HG02938 (cell line): ENCODE results near the gene HOXA6.

Source experiments
- ATAC-seq: cut with Tn5 transposase; IDR thresholded peaks from one replicate; pipeline ENCODE4 v1.9.1; 2021; ENCODE audit warnings: mild to moderate bottlenecking, moderate library complexity; ENCODE audit not compliant: unreplicated experiment

The HOXA6 gene

DNA sequence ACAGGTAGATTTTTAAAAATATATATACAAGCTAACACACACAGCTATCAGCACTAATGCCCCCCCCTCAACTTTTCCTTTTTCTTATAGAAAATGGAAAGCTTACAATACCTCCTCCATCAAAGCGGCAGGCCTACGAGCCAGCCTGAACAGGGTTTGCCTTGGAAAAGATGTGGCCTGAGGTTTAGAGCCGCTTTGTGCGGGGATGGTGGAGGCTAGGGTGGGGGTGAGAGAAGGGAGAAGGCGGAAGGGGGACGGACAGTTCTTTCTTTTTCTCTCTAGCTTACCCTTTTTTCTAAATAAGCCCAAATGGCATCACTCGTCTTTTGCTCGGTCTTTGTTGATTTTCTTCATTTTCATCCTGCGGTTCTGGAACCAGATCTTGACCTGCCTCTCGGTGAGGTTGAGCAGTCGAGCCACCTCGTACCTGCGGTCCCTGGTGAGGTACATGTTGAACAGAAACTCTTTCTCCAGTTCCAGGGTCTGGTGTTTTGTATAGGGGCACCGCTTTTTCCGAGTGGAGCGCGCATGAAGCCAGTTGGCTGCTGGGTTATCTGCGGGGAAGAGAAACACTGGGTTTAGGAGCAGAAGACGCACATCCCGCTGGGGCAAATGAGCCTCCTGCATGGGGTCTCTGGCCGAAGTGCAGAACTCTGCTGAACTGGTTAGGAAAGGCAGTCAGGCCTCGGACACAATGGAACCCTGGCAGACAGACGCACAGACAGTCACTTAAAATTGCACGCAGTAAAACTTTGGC lies 15.9 kb upstream of the HOXA6 start:
- no peak for ATAC-seq

DNA sequence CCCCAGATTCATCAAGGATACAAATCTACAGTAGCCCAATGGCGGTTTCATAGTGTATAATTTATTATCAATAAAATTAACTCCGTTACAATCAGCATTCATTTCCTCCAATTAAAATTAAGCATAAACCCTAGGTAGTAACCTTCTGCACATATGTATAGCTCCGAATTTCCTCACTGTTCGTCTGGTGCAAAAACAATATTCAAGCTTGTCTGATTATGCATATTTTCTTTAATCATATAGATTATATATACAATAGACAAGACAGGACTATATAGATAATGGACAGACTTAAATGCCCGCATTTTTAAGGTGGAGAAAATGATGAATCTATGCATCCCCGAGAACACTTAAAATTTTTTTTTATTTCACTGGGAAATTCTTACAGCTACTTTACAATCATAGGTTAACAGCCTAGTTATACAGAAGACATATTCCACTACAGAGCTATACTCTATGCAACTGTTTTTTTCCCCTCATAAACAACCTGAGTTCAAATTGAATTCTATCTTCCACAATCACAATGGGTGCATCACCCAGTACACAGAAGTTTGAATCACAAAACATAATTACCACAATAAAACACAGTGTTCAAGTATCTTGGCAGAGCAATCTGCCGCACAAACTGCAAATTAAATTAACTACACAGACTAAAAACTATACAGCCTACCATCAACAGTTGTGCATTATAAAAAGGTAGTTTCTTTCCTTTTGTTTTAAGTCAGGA lies 15.2 kb upstream of the HOXA6 start:
- no peak for ATAC-seq

DNA sequence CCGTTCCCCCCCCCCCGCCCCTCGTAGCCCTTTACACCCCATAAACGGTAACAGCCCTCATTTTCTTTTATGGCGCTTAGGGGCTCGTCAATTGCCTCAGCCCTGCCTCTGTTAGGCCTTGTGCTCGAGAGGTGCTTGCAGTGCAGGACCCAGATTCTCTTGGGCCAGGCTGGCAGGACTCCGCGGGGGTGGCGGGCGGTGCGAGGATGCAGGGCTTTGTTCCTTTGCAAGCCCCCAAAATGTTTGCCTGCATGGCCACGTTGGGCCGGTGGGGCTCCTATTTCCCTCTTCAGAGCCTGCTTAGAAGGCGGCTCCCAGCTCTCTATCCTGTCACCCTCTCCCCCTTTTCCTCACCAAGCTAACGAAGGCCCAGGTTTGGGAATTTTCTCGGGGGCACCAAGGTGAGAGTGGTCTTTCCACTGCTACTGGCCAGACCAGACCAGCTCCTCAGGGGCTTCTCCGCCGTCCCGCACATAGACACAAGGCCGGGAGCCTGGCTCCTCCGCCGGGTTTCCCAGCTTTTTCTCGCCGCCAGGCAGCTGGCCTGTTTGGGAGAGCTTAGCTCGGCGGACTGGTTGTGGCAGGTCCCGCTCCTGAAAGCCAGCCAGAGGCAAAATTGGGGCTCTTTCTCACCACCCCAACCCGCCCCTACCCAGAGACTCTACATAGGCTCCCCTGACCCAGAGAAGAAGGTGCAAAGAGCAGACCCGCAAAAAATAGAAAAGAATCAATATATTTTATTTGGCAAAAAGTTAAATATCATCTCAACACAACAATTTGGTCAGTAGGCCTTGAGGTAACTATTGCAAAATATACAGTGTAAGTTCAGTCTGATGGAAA lies 14.4 kb upstream of the HOXA6 start:
- no peak for ATAC-seq

DNA sequence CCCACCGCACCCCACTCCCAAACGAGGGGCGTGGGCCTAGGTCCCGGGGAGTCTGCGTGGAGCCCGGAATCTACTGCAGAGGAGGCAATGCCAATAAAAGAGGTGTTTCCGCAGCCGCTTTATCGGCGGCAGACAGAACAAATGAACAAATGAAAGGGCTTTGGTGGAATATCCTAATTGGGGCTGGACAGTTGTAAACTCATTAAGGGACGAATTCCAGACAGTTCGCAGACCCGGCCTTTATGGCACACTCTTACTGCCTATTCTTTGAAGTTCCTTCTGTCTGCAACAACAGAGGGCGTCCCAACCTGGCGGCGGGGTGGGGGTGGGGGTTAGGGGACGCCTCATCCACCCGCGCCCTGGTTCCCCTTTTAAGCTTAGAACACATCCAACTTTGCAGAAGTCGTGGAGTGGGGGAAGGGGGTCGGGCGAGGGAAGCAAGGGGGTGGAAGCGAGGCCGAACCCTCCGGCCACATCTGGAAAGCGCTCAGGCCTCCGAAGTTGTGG lies 13.7 kb upstream of the HOXA6 start:
- peak; percentile 10 for ATAC-seq

DNA sequence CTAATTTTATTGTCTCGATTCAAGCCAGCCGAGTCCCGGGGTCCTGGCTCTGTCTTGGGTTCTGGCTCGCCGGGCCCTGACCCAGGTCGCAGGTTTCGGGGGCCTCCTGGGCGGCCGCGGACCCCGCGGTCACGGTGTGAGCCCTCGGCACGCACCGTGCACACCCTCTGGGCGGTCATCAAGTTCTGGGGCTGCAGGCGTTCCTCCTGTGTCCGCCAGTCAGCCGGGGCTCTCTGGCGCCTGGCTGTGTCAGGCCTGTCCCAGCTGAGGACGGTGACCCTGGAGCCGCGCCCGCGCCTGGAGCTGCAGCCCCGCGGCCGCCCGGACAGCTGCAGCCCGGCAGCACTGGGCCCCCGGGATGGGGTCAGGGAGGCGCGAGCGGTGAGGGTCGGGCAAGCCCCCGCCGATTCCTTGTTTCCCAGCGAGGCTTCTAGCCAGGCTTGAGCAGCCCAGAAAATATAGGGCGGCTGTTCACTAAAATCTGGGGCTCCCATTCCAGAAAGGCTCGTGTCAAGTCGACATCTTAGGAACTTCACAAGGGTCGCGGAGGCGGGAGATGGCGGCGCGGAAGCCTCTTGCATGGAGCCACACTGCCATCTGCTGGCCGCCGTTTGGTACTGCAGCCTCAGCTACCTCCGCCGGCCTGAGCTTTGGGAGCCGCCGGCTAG lies 13.1 kb upstream of the HOXA6 start:
- ATAC-seq, result peak; percentile 57

DNA sequence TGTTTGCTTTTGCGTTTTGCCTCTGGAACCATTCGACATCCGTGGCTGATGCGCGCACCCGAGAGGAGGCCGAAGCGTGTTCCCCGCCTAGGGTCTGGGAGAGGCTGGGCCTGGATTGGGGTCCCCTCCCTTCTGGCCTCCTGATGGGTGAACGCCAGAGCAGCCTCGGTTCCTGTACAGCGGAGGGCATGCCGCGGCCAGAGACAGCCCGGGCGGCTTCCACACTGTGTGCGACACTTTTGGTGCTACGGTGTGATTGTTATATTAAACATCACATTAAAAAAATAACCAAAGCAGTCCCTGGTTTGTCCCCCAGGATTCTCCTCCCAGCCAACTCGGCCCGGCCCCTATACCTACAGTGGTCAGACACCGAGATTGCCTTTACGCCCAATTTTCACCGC lies 12.6 kb upstream of the HOXA6 start:
- ATAC-seq, result peak; percentile 20

DNA sequence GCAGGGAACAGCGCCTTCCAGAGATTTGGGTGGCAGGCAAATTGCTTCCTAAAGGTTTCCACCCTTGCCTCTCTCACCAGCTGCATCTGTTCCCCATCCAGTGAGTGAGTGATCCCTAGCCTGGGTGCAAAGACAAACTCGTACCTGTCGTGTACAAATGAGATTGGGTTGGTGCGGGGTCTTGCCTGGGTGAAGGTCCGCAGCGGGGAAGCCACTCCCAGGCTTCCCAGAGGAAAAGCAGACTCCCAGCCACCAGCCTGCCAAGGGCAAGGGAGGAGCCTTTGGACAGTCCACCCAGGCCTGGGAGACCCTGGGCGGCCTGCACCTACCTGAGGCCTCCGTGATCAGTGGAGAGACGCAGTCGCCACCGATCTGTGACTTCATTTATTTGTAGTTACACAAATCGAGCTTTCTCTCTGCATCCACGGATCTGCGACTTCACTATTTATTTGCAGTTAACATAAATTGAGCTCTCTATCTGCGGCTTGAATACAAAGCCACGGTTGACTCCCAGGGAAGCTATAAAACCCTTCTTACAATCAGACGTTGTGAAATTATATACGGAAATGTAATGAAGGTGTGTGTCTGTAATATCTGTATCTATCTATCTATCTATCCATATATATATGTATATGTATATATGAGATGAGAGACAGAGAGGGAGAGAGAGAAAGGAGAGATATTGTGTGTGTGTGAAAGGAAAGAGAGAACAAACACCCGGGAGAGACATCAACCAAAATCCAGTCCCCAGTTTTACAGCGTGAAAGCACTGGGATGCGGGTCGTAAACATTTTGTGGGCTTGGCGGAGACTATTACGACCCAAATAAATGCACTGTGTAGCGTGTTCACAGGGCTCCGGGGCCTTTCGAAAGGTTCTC lies 11.9 kb upstream of the HOXA6 start:
- ATAC-seq, result no peak

DNA sequence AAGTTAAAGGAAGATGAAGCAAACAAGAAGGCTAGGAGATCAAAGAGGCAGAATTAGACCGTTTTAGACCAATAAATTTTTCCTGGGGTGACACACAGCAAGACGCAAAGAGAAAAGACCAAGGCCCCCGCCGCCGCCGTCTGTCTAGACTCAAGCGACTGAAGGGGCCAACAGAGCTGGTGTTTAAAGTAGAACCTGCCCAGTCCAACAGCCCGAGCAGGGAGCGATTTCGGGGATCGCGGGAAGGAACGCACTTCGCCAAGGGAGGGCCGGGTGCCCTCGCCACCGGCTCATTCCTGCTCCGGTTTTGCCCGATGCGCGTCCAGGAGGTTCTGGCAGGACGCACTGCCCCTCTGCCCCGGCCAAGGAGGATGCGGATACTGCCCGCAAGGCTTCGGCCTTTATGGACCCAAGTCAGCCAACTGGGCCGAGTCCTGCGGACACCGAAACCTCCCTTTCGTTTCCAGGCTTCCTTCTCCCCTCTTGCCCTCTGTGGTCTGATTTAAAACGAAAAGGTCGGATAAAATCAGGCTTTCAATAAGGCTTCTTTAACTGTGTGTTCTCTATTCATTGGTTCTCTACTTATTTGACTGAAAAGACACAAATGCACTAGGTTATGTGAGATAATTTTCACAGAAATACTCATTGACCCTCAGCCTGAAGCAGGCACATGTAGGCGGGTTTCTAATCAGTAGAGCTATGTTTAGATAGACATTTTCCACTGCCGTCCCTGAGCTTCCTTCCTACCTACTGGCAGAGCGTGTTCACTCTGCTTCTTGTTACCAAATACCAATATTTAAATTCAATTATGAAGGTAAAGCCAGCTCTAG lies 11.1 kb upstream of the HOXA6 start:
- ATAC-seq, result no peak

DNA sequence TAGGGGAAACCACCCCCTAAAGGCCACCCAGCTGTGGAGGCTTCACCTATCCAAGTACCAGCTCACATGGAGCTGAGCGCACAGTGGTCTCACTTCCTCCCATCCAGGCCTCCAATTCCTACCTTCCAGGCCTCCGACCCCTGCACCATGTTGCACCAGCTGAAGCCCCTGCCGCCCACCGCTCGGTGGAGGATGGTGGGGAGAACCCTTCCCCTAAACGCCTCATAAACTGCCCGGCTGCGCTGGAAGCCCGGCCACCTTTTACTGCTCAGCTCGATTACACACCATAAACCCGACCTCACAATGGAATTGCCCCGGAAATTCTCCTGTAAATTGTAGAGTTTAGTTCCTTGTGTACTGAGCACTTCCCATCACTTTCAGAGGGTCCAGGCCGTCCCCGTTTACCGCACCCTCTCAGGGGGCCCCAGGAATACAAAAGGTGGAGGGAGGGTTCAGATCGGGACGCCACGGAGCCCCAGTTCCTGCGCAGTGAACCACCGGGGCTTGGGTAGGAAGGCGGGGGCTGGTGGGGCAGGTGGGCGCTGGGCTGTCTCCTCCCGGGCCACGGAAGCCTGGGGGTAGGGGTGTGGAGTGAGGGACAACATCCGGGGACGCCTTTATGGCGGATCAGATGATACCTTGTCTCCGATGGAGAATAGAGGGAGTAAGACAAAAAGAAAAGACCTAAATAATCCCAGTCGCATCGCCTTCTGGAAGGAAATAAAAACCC lies 10.3 kb upstream of the HOXA6 start:
- ATAC-seq, result no peak

DNA sequence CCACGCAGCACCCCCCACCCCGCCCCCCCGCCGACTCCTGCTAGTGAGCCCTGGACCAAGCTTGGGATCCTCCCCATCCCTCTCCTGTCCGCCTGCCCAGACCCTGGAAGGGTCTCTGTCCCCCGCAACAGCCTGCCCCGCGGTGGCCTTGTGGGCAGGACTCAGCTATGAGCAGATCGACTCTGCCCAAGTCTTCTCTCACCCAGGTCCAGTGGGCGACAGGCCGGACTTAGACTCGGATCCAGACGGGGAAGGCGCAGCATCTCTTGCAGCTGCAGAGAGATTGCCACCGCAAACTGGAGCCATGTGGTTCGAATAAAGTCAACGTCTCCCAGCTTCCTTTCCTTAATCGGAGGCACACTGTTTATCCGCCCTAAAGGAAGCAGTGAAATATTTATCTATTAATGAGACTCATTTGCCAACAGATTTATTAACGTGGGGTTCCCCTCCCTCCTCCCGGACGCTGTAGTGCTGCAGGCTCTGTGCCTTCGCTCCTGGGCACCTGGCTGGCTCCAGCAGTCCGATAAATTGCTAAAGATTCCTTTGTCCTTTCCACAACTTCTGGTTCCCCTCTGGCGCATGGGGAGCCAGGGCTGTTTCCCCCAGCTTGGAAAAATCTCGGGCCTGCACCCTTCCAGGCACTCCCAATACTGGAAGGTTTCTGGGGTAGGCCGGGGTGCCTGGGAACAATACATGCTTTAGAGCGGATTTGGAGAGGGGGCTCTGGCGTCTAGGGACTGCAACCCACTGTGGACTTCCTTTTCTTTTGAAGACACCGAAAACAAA lies 9.5 kb upstream of the HOXA6 start:
- no peak for ATAC-seq

DNA sequence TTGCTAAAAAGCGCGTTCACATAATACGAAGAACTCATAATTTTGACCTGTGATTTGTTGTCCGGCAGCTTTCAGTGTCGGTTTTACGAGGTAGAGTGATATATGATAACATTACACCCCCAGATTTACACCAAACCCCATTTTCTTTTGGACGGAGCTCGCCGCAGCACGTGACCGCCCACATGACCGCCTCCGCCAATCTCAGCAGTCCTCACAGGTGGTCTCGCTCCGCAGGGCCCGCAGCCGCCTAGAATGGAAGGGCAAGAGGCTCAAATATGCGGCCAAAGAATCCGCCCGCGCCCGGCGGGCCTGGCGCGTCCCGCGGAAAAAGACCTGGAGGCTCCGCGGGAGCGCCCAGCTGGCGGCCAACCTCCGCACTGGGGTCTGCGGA lies 8.9 kb upstream of the HOXA6 start, which contains the start of gene HOXA7:
HOXA7 (minus strand) TSS at position 168 of the 391 bp plus-strand sequence; CDS start at position 38, 130 bp downstream.
- ATAC-seq, result no peak

DNA sequence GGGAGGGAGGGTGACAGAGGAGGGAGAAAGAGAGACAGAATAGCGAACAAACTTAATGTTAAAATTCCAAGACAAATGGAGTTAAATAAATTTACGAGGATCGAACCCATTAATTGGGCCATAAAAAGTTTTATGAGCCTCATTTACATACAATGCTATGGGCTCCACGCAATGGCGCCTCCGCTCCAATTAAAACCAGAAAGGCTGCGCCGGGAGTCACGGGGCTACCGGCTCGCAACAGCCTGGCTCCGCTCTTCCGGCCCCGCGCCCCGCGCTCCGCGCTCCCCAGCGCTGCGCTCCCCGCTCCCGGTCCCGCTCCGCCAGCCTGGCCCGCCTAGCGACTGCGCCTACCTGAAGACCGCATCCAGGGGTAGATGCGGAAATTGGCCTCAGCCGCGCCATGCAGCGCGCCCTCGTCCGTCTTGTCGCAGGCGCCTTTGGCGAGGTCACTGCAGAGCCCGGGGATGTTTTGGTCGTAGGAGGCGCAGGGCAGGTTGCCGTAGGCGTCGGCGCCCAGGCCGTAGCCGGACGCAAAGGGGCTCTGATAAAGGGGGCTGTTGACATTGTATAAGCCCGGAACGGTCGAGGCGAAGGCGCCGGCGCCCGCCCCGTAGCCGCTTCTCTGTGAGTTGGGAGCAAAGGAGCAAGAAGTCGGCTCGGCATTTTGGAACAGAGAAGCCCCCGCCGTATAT lies 8.4 kb upstream of the HOXA6 start:
- no peak for ATAC-seq

DNA sequence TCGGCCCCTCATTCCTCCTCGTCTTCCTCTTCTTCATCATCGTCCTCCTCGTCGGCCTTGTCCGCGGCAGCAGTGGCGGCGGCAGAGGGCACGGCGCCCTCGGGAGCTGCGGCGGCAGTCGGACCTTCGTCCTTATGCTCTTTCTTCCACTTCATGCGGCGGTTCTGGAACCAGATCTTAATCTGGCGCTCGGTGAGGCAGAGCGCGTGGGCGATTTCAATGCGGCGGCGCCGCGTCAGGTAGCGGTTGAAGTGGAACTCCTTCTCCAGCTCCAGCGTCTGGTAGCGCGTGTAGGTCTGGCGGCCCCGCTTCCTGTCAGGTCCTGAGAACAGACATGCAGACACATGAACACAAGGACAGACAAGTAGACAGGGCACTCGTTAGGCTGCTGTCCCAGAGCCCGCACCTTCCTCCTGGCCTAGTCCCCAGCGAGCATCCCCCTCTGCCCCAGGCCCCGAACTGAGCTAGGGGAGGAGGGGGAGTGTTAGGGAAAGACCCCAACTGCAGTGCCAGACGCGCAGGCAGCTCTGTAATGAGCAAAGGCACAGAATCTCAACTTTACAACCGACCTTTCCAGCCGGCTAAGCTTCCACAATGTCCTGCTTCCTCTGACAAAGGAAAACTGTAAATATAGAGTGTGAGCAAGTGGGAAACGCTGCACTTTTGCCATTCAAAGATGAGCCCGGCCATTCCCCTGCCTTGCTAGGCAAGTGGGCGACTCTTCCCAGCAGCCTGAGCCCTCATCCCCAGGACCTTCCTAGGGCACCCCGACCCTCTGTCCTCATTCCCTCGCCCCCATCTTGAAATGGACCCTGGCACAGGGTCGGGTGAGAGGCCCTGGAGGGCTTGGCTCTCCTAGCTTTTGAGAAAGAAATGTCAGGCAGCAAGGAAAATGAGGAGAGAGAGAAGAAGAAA lies 7.6 kb upstream of the HOXA6 start:
- no peak for ATAC-seq

DNA sequence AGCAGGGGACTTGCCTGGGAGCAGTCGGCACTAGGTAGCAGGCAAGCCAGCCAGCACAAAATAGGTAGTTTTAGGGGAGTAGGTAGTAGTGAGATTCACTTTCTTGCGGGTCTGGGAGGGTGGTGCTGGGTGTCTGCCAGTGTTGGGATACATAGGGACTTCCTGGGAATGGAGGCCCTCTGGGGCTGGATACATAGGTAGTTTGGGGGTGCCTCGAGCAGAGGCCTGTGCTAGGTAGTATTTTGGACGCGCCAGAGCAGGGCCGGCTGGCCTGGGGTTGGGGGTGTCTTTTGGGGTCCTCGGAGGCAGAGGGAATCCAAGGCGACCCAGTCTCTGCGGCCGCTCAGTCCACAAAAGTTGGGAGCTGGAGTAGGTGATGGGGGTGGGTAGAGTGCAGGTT lies 6.8 kb upstream of the HOXA6 start:
- ATAC-seq, result no peak

DNA sequence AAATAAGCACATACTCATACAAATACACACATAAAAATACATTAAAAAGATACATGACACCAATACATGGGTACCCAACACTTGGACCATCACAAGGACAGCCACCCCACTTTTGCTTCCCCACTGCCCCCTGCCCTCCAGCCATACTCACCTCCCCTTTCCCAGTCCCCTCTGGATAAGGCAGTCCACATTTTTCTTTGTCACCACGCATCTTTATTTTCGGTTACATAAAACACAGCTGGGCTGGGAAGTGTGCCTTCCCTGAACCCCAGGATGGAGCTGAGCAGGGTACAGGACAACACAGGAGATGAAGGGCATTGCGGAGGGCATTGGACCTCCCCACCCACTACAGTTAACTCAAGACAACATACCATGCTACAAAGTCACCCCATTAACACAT lies 6.0 kb upstream of the HOXA6 start:
- ATAC-seq, result no peak
